T follicular helper cell (primary cell): ENCODE measurements around the gene NMRAL1.
A peak's percentile ranks its signal among the peaks of the same experiment; 100 is the strongest.

Source experiments
- DNase-seq: peaks from one replicate; pipeline ENCODE4 v3.0.0-alpha.2; 2020; ENCODE audit warnings: low read depth
- total RNA-seq, 2 experiments: gene quantifications; one replicate each; lab custom pipeline; 2026; lab: John Stamatoyannopoulos, UW

The NMRAL1 gene
- 22.5 to 34.7 reads per million in 2 experiments for total RNA-seq

DNA sequence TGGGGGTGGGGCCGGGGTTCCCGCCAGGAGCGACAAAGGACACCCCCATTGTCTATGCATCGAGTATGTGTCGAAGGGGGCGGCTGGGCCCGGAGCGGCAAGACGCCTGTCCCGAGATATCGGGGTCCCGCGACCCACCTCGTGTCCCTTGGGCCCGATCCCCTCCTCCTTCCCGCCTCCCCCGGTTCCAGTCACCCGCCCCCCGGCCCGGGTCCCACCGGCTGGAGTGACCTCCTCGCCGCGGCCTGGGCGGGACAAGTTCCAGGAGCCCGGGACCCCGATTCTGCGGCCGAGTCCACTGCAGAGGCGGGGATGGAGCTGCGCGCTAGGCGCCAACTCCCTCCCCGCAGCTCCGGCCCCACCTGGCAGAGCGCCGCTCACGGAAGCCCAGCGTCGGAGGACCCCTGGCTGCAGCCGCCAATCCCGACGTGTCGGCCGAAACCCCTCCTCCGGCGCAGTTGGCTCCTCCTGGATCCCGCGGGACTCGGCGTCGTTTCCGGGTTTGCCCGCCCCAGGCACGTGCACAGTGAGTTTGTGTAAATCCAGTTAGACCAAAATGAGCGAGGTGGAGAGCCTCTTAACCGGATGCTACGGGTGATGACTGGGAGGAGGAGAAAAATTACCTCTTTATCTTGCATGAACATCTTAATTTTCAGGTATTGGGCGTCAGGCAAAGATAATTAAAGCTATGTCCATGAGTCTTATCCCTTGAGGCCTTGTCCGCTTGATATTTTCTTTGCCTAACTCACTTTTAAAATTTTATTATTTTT lies at the start of gene NMRAL1:
Gene NMRAL1, minus strand, starts transcription at position 434 of the 770 bp plus-strand sequence. CDS start 493 bp downstream, outside the sequence.
- peak; percentile 83 for DNase-seq

DNA sequence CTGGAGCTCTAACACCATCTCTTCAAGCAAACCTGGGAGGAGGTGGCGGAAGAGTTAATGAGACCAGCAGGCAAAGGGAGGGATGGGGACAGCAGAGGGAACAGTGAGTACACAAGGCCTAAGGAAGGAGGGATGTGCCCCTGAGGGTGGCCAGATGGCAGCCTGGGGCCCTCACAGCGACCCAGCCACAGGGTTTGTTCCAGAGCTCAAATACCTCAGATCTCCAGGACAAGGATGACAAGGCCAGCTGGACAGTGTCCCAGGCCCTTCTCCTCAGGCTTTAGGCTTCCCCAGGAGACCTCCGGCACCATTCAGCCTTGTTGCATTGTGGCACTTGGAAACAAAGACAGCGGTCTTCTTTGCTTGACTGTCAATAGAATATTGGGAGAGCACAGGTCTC lies 49.3 kb upstream of the NMRAL1 start:
- DNase-seq: no peak

DNA sequence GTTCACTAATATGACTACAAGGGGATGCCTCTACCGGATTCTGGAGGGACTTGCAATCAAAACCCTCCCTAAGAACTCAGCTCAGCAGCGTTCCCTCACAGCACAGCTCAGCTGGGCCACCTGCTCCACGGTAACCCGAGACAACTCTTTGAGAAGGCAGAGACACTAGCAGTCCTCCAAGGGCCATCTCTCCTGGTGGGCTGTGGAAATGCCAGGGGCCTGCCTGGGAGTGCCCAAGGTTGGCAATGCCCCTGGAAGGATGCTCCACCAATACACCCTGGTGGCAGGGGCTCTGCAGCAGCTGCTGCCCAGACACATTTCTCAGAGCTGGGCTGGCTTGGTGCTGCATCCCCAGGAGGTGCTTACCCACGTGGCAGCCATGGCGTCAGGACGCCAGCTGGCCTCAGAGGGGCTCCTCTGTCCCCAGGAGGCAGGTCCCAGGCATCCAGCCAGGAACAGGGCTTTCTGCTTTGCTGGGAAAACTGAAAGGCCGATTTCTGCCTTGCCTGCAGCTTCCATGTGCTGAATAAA lies 47.7 kb upstream of the NMRAL1 start:
- no peak for DNase-seq

GRCh38 chr16:4520913-4521312 lies 46.5 kb upstream of the NMRAL1 start:
- DNase-seq: no peak

DNA sequence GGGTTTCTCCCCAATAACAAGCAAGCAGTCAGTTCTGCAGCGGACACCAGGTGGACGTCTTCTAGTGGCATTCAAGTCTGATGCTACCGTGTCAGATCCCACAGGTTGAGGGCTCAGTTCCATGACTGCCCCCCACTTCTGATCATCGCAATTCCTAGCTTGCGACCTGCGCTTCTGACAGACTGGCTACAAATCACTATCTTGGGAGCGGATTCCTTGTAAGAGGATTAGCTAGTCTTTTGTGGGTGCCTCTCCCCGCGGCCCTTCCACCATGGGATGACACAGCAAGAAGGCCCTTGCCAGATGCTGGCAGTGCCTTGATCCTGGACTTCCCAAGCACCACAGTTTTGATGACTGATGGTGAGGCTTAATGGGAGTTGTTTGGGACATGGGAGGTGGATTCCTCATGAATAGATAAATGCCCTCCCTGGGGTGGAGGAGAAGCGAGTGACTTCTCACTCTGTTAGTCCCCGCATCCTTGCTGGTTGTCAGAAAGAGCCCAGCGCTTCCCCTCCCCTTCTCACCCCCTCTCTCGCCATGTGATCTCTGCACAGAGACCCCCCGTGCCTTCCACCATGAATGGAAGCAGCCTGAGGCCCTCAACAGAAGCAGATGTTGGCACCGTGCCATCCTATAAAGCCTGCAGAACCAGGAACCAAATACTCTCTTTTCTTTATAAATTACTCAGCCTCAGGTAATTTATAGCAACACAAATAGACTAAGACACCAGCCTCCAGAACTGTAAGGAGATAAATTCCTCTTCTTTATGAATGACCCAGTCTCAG lies 45.0 kb upstream of the NMRAL1 start:
- DNase-seq: no peak

DNA sequence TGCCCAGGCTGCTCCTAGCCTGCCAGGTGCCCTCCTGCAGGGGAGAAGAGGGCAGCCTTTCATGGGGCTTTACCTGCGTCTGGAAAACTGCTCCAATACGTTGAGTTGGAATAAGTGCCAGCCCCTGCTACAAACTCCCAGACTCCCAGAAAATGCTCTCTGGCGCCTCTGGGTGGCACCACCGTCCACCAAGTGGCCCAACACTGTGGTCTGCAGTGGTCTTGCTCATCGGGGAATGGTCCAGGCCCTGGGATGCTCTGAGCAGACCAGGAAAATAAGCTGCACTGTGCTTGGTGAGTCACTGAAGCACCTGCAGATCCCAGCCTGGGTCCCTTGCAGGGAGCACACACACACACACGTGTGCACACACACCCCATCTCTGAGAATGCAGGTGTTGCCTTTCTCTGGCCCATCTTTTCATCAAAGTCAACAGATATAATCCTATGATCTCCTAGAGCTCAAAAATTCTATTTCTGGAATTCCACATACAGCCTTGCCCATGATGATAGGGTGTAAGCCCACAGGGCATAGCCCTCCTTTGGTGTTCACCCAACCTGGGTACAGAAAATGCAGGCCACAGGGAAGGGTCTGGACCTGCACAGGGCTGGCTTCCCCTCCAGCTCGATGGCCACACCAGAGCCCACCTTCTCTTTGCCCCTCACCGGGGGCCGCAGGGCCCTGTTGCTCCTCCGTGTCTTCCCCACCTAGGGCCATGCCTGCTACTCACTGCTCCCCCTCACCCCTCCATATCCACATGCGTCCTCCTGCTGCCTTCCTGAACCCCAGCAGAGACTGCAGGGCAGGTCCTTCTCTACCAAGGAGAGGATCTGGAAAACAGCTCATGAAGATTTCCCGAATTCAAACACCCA lies 43.6 kb upstream of the NMRAL1 start:
- DNase-seq: no peak

DNA sequence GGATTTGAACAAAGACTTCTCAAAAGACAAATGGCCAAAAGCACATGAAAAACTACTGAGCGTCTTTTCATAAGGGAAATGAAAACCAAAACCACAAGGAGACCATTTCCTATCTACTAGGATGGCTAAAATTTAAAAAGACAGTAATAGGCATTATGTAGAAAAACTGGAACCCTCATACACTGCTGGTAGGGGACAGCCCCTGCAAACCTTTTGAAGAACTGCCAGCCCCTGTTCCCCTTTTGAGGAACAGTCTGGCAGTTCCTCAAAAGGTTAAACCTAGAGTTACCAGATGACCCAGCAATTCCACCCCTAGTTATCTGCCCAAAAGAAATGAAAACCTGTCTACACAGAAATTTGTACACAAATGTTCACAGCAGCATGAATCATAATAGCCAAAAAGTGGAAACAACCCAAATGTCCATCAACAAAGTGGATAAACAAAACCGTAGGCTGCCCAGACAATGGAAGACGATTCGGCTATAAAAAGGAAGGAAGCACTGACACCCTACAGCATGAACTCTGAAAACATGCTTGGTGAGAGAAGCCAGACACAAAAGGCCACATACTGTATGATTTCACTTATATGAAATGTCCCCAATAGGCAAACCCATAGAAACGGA lies 41.3 kb upstream of the NMRAL1 start:
- DNase-seq: no peak

GRCh38 chr16:4514606-4515005 lies 40.2 kb upstream of the NMRAL1 start:
- DNase-seq: no peak

GRCh38 chr16:4513881-4514280 lies 39.5 kb upstream of the NMRAL1 start:
- no peak for DNase-seq

GRCh38 chr16:4513086-4513860 lies 38.8 kb upstream of the NMRAL1 start:
- DNase-seq: no peak

GRCh38 chr16:4512473-4512872 lies 38.0 kb upstream of the NMRAL1 start:
- DNase-seq: no peak

DNA sequence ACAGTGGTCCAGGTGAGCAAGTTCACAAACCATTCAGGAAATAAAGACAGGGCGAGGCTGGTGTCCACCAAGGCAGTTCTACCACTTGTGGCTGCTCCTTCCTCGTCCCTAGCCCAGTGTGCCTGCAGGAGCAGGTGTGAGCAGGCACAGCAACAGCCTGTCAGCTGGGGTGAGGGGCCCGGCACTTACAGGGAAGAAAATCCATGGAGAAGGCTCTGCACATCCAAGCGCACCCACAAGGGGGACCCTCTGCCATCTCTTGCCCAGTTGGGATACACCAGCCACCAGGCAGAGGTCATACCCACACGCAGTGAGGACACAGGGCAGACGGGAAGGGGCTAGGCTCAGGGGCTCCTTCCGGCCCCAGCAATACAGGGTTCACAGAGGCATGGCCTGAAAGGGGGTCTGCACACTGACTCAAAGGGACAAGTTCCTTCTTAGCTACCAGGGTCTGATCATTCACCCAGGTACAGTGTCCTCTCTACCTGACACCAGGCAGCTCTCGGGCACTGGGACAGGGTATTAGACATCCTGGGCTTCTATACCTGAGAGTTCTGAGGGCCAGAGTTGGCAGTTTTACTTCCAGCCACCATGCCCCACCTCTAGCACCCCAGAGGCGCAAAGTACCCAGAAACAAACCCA lies 37.1 kb upstream of the NMRAL1 start:
- no peak for DNase-seq

GRCh38 chr16:4510747-4511426 lies 36.5 kb upstream of the NMRAL1 start:
- DNase-seq: no peak

DNA sequence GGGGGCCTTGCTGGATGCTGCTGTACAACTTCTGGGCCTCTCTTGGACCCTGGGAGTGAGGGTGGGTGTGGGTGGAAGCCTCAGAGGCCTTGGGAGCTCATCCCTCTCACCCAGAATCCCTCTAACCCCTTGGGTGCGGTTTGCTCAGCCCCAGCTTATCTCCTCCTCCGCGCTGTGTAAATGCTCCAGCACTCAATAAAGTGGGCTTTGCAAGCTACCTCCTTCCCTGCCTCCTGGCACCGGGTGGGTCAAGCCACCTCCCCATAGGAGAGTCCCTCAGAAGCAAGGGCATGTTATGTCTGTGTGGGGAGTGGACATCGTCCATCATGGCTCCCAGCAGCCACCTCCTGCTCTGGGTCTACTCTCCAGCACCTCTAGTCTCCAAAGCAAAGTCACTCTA lies 35.7 kb upstream of the NMRAL1 start:
- no peak for DNase-seq

DNA sequence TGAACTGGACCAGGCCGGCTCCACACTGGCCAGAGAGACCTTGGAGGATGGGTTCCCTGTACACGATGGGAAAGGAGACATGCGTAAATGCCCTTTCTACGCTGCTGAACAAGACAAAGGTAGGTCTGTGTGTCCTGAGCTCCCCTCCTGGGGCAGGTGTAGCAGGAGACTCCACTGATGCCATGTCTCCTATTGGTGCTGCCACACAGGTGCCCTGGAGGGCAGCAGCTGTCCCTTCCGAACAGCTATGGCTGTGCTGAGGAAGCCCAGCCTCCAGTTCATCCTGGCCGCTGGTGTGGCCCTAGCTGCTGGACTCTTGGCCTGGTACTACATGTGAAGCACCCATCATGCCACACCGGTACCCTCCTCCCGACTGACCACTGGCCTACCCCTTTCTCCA lies 35.0 kb upstream of the NMRAL1 start:
- no peak for DNase-seq

DNA sequence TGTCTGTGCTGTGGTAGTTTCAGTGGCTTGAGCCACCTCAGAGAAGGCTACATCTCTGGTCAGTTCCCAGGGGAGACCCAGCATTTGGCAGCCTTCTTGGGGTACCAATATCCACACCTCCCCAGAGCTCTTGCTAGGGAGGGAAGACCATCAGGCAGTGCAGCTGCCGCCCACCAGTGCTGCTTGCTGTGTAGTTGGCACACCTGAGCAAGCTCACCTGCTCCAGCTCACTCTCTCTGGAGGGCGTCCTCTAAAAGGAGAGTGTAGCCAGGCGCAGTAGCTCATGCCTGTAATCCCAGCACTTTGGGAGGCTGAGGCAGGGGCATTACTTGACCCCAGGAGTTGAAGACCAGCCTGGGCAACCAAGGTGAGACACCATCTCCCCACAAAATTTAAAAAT lies 34.4 kb upstream of the NMRAL1 start:
- no peak for DNase-seq

DNA sequence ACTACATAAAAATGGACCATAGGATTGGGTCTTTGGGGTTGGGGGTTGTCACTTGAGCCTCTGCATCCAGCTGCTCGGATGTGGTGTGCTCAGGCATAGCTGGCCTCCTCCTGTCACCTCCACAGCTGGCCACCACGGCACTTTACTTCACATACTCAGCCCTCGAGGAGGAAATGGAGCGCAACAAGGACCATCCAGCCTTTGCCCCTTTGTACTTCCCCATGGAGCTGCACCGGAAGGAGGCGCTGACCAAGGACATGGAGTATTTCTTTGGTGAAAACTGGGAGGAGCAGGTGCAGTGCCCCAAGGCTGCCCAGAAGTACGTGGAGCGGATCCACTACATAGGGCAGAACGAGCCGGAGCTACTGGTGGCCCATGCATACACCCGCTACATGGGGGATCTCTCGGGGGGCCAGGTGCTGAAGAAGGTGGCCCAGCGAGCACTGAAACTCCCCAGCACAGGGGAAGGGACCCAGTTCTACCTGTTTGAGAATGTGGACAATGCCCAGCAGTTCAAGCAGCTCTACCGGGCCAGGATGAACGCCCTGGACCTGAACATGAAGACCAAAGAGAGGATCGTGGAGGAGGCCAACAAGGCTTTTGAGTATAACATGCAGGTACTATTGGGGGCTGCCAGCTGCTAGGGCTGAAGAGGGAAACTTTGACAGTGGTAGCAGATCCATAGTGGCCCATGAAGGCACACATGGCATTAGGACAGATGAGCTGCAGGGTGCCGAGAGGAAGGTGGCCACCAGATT lies 33.3 kb upstream of the NMRAL1 start:
- no peak for DNase-seq

GRCh38 chr16:4506450-4506849 lies 32.0 kb upstream of the NMRAL1 start:
- DNase-seq: peak; percentile 45
